OCI-M2 (cell line): ENCODE measurements around the gene PLEKHA3.
"Not testable (repeated sequence)": the region's sequence is repeated elsewhere in the genome, so short reads cannot be mapped to it uniquely, and the experiment has no call there.

Experiments
- DNase-seq: peaks from one replicate; lab custom pipeline; 2025; ENCODE audit not compliant: unreplicated experiment; lab: John Stamatoyannopoulos, UW

Gene PLEKHA3

DNA sequence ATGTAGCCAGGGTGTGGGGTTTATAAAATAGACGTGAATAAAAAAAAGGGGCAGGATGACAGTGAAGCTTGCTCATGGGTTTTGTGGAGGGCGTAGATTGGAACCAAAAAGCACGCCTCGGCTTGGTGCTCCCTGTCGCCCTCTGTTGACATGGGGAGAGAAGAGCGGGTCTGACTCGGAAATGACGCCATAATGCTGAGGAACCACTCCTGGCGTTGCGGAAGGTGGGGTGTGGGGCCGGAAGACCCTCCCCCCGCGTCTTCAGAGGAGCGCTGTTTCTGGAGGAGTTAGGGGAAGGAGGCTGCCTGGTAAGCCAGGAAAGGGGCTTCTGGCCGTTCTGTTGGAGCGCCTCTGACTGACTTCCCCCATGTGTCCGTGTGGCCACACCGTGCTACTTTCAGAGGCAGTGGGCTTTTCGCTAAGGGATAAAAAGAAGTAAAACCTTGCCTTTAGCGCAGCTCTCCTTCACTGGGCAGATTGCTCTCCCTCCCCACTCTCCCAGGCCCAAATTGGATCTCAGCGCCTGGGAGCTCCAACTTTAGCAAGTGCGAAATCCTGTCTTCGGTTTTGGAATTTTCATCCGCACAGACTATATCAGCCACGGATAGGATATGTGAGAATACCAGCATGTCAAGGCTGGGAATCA is 42.8 kb downstream of the PLEKHA3 start:
- peak; percentile 37 for DNase-seq

DNA sequence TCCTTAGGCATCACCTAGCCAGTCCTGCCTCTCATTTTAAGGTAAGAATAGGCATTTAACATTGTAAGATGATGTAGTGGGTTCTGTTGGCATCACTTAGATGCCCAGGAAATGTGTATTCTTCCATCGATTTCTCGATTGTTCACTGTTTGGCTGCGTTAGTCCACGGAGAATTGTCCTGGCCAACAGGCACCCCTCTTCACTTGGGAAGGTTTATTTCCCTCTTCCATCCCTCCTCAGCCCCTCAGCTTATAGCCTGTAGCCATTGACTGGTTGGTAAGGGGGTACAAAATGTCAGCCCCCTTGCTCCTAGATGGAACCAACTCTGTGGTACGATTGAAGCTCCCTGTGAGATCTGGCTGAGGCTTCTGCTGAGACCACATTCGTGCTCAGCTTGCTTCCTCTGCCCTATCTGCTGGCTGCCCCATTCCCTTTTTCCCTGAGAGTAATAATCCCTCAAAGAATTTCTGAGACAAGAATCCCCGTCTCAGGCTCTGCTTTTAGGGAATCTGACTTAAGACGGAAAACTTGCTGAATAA is 43.4 kb downstream of the PLEKHA3 start:
- DNase-seq = no peak

DNA sequence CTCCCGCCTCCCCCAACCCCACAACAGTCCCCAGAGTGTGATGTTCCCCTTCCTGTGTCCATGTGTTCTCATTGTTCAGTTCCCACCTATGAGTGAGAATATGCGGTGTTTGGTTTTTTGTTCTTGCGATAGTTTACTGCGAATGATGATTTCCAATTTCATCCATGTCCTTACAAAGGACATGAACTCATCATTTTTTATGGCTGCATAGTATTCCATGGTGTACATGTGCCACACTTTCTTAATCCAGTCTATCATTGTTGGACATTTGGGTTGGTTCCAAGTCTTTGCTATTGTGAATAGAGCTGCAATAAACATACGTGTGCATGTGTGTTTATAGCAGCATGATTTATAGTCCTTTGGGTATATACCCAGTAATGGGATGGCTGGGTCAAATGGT is 44.8 kb downstream of the PLEKHA3 start:
- DNase-seq = not testable (repeated sequence)

DNA sequence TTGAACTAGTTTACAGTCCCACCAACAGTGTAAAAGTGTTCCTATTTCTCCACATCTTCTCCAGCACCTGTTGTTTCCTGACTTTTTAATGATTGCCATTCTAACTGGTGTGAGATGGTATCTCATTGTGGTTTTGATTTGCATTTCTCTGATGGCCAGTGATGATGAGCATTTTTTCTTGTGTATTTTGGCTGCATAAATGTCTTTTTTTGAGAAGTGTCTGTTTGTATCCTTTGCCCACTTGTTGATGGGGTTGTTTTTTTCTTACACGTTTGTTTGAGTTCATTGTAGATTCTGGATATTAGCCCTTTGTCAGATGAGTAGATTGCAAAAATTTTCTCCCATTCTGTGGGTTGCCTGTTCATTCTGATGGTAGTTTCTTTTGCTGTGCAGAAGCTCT is 45.2 kb downstream of the PLEKHA3 start:
- not testable (repeated sequence) for DNase-seq

DNA sequence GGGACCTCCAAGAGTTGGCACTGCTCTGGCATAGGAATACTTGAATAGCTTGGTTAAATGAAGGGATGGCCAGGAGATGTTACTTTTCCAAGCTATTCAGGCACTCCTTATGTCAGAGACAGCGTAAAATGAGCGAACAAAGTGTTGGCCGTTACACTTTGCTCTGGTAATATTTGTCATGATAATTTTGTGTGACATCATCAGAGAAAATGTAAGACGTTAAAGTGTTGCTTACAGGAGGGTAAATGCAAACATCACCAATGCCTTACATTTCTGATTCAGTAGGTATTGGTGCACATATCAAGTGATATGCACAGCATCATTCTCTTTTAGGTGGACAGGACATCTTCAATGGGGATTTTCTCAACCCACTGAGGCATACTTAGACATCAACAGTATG is 46.0 kb downstream of the PLEKHA3 start:
- no peak for DNase-seq

DNA sequence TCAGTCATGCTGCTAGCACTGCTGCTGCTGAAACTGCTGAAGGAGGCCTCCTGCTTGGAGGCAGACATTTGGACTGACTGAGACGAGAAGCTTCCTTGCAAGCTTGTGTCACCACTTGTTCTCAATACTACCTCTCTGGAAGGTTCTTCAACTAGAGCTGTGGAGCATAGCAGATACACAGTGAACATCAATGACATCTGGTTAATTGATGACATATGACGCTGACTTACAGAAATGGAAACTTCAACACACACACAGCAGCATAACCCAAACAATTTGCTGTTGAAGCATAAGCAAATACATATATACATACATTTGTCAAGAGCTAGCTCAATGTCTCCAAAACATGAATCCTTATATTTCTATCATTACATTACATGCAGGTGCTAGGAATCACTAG is 47.3 kb downstream of the PLEKHA3 start:
- DNase-seq = no peak

DNA sequence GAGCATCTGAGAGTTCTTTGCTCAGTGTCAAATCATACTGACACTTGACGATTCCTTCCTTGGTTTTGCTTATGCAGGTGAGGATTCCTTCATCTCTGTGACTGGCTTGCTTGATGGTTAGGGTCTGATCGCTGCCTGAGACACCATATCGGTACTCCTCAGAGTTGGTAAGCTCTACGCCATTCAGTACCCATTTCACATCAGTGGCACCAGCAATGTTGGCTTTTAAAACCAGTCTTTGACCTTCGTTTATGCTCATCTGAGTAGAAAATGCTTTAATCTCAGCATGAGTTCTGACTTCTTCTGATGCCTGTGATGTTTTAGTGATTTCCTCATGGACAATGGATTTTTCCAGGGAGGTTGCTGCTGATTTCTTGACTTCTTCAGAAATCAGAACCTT is 48.4 kb downstream of the PLEKHA3 start:
- no peak for DNase-seq

DNA sequence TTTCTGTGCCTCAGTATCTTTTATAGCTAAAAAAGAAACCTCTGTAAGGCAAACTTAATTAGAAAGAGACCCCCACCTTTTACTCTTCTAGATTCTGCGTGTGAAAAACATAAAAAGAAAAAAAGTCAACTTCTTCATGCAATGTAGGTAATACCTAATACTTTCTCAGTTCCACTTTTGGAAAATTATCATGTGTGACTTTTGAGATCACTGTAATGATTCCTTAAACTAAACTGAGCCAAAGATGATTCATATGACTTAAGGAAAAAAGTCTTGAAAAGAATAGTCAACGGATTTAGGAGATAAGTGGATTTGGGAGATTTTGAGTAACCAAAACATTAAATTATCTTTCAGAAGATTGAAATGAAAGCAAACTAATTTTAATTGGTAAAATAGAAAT is 48.9 kb downstream of the PLEKHA3 start:
- DNase-seq = no peak

DNA sequence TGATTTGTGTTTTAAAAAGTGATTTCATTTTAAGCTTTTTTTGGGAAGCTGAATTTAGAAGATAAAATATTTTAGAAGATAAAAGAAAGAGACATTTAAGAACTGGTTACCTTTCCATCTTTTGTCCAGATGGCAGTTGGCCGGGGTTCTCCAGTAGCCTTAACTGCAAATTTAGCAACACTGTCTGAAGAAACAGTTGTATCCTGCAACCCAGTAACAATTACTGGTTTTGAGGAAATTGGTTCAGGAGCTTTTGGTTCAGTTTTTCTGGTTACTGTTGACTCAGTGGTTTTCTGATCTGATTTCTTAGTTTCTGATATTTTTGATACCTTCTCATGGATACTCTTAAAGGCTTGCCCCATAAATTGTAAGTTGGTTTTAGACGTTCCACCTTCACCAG is 49.9 kb downstream of the PLEKHA3 start:
- no peak for DNase-seq

DNA sequence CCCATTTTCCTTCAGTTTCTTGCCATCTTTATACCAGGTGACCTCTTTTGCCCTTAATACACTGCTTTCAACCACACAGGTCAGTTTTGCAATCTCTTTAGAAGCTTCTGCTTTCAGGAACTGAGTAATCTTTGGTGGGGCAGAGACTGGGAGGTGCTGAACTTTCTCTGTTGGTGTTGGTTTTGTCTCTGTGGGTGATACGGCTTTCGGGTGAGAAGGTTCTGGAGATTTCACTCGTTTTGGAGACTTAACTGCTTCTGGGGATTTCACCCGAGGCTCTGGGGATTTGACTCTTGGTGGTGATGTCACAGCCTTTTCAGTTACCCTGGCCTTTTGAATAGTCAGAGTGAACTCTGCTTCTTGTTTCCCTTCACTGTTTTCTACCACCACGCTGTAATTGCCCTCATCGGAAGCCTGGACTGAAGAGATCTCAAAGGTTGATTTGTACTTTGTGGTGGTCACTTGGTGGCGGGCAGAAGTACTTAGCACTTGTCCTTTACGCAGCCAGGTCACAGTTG is 50.4 kb downstream of the PLEKHA3 start:
- DNase-seq = no peak

DNA sequence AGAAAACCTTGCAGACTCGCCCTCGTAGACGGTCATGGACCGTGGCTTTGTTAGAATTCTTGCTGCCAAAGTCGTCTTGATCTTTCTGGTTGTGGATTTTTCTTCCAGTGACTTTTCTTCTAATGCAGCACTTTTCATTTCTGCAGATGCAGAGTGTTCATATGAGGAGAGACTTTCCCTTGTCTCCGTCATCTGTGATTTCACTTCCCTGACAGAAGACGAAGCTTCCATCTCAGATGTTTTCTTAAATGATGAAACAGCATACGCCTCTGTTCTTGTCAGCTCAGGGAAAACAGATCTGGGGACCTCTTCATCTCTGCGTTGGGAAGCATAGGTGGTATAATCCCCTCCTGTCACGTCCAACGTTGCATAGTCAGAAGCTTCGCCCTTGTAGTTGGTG is 50.9 kb downstream of the PLEKHA3 start:
- no peak for DNase-seq

DNA sequence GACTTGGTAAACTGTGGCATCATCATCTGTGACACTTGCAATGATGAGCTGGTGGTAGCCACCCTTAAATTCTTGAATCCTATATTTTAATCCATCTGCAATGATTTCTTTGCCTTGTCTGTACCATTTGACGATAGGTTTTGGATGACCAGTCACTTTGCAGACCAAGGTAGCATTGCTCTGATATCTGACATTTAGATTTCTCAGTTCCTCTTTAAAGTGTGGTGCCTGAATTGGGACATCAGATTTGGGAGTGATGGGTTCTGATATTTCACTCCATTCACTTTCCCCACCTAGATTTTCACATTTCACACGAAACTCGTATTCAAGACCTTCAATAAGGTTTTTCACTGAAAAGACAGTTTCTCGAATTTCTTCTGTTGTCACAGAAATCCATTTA is 55.8 kb downstream of the PLEKHA3 start:
- no peak for DNase-seq

DNA sequence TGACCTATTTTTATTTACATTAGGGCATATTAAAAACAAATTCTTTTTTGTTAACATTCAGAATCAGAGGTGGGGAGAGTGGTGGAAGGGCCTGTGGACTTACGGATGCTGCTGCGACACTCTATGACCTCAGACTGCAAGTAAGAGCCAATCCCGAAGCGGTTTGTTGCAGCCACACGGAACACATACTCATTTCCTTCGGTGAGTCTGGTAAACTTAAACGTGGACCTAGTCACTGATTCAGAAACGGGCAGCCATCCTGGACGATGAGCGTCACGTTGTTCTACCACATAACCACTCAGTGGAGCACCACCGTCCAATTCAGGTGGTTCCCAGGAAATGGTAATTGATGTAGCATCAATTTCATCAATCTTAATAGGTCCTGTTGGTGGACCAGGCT is 61.9 kb downstream of the PLEKHA3 start:
- DNase-seq = no peak

DNA sequence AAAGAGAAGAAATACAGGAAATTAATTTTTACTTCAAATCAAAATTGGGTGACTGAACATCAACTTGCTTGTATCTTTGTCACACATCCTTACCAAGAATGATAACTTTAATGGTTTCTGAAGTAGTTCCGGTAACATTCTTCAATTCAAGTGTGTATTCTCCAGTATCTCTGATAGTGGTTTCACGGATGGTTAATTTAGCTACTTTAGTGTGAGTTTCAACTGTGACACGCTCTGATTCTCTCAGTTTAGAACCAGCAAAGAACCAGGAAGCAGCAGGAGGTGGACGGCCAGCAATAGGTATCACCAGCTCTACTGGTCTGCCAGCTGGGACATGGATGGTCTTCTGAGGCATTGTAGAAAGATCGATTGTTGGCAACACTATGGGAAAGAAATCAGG is 62.3 kb downstream of the PLEKHA3 start:
- DNase-seq = no peak

DNA sequence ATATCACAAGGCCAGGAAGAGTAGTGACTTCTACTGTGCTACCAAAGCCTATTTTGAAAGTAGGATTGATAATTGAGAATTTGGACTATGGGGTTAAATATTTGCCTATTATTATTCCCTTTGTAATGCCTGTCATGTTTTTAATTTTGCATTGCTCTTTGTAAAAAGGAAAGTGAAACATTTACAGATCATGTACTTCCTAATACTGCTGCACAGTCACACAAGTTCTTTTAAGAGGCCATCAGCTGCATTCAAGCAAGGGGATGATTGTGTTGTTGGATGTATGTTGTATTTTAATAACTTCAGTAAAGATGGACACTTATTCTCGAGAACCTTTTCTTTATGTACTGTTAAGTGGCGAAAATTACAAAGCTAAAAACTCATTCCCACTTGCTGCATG is 70.1 kb downstream of the PLEKHA3 start:
- no peak for DNase-seq

DNA sequence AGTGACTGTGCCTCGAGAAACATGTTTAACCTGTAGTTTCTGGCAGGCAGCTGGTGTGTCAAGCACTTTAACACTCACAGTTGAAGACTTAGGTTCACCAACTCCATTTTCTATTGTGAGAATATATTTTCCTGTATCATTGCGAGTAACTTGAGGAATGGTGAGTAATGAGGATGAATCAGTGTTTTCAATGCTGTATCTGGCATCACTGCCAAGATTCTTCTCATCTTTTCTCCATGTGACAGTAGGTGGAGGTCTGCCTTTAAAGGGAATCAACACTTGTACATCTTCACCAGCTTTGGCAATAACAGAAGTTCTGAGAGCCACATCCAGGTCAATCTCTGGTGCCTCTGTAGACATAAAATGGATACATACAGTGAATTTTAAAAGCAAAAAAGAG is 72.8 kb downstream of the PLEKHA3 start:
- DNase-seq = no peak
